SU-DHL-6 (cell line): ENCODE data around the gene CFAP54.

ENCODE experiments used
- H2AFZ ChIP-seq: fragments of 200-600 bp; sonication (generic); 2 replicates; pipeline ENCODE4 v1.6.1; 2014; ENCODE audit warnings: low read depth, mild to moderate bottlenecking, moderate library complexity, mixed read lengths, antibody characterized with exemption, low read length; ENCODE audit not compliant: severe bottlenecking
- H3F3A ChIP-seq: fragments of 200-600 bp; shearing (Covaris generic); 2 replicates; pipeline ENCODE4 v1.6.0; 2016; ENCODE audit warnings: antibody characterized with exemption, mild to moderate bottlenecking; ENCODE audit not compliant: insufficient read depth
- H3K27ac ChIP-seq: fragments of 200-600 bp; sonication (generic); 2 replicates; pipeline ENCODE4 v1.5.1; 2016; ENCODE audit warnings: low read depth, mild to moderate bottlenecking, low read length, moderate library complexity, mixed read lengths
- H3K27me3 ChIP-seq: fragments of 200-600 bp; sonication (generic), shearing (Covaris generic); 2 replicates; pipeline ENCODE4 v1.6.0; 2014; ENCODE audit warnings: mild to moderate bottlenecking, low read length
- H3K36me3 ChIP-seq: fragments of 200-600 bp; sonication (generic); 2 replicates; pipeline ENCODE4 v1.6.1; 2014; ENCODE audit warnings: mild to moderate bottlenecking, low read length, mixed read lengths
- H3K4me2 ChIP-seq: fragments of 300-600, 200-600 bp; shearing (Covaris generic), sonication (generic); 2 replicates; pipeline ENCODE4 v1.6.0; 2014; ENCODE audit warnings: low read length, low read depth, mild to moderate bottlenecking; ENCODE audit not compliant: poor library complexity, severe bottlenecking
- H3K4me3 ChIP-seq: fragments of 200-600 bp; sonication (generic); 2 replicates; pipeline ENCODE4 v1.5.1; 2014; ENCODE audit warnings: antibody characterized with exemption, low read length, mild to moderate bottlenecking, mixed read lengths; ENCODE audit not compliant: insufficient read depth, poor library complexity, severe bottlenecking
- H3K79me2 ChIP-seq: fragments of 200-600 bp; sonication (generic); 2 replicates; pipeline ENCODE4 v1.6.1; 2014; ENCODE audit warnings: mild to moderate bottlenecking, low read length, moderate library complexity; ENCODE audit not compliant: insufficient read depth
- H3K9ac ChIP-seq: fragments of 200-600 bp; sonication (generic); 2 replicates; pipeline ENCODE4 v1.7.0; 2014; ENCODE audit warnings: mild to moderate bottlenecking, low read length
- H3K9me2 ChIP-seq: fragments of 200-600 bp; sonication (generic); replicated peaks from 2 replicates; pipeline ENCODE4 v1.6.1; 2014; ENCODE audit warnings: low read length; ENCODE audit not compliant: insufficient read depth
- H3K9me3 ChIP-seq: fragments of 200-600 bp; sonication (generic); 2 replicates; pipeline ENCODE4 v1.6.1; 2014; ENCODE audit warnings: low read length, mixed read lengths; ENCODE audit not compliant: insufficient read depth
- H4K20me1 ChIP-seq: fragments of 200-600 bp; sonication (generic); 2 replicates; pipeline ENCODE4 v1.6.1; 2014; ENCODE audit warnings: low read depth, mild to moderate bottlenecking, antibody characterized with exemption, low read length, moderate library complexity, mixed read lengths
- EZH2phosphoT487 ChIP-seq: fragments of 200-600 bp; sonication (generic), shearing (Covaris generic); conservative IDR thresholded peaks from 2 replicates; pipeline ENCODE4 v1.6.1; 2018; ENCODE audit warnings: mild to moderate bottlenecking, antibody characterized with exemption, low read length, moderate library complexity, mixed read lengths
- TF ChIP-seq, protein P1 (sequence below): fragments of 200-600 bp; sonication (generic); IDR thresholded peaks from one replicate; pipeline ENCODE4 v1.5.1; 2017; ENCODE audit warnings: antibody characterized with exemption, mild to moderate bottlenecking, low read length, moderate library complexity; ENCODE audit not compliant: insufficient read depth, poor library complexity, severe bottlenecking

The CFAP54 gene

DNA sequence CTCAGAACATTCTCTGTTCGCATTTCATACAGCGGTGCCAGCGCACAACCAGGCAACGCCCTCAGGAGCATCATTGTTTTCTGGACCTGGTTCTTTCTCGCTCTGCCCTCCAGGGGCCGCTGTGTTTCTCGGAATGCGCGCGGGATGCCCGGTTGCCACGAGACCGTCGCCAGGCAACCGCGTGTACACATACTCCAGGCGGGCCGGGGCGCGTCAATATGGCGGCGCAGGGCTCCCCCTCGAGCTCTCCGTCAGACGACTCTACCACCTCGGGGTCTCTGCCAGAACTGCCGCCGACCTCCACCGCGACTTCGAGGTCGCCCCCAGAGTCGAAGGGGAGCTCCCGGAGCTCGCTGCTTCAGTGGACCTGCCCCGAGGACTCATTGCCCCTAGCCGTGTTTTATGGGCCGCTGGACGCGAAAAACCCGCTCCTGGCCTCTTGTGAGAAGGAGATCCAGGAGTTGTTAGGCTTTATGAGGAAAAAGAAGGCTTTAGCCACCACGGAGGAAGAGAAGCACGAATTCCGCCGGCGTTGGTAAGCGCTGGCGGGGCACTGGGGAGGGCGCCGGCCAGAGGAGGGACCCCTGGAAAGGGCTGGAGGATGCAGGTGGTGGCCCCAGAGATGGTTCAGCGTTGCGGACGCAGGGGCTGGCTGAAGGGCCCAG is at the start of gene CFAP54:
TSS of gene CFAP54 (plus strand) at position 186 of the 665 bp plus-strand sequence. CDS start at position 219, 33 bp downstream.
- H3K36me3 ChIP-seq, result no peaks in the 10 kb centered on the region
- TF ChIP-seq EZH2phosphoT487, result no peak
- TF ChIP-seq, protein P1, sequence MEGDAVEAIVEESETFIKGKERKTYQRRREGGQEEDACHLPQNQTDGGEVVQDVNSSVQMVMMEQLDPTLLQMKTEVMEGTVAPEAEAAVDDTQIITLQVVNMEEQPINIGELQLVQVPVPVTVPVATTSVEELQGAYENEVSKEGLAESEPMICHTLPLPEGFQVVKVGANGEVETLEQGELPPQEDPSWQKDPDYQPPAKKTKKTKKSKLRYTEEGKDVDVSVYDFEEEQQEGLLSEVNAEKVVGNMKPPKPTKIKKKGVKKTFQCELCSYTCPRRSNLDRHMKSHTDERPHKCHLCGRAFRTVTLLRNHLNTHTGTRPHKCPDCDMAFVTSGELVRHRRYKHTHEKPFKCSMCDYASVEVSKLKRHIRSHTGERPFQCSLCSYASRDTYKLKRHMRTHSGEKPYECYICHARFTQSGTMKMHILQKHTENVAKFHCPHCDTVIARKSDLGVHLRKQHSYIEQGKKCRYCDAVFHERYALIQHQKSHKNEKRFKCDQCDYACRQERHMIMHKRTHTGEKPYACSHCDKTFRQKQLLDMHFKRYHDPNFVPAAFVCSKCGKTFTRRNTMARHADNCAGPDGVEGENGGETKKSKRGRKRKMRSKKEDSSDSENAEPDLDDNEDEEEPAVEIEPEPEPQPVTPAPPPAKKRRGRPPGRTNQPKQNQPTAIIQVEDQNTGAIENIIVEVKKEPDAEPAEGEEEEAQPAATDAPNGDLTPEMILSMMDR, result peak; percentile 72
- H3K4me3 ChIP-seq, result peak within 1 kb of the TSS; percentile 42
- no peak within 1 kb of the TSS for H3K27ac ChIP-seq
- H3K9ac ChIP-seq, result no peak within 1 kb of the TSS
- no peaks in the 10 kb centered on the region for H3F3A ChIP-seq
- H3K9me2 ChIP-seq, result no peaks in the 10 kb centered on the region
- H3K27me3 ChIP-seq, result no peaks in the 10 kb centered on the region
- no peaks in the 10 kb centered on the region for H3K79me2 ChIP-seq
- H4K20me1 ChIP-seq, result no peaks in the 10 kb centered on the region
- H3K4me2 ChIP-seq, result peak within 1 kb of the TSS; percentile 40
- H3K9me3 ChIP-seq, result no peaks in the 10 kb centered on the region
- H2AFZ ChIP-seq, result peak within 1 kb of the TSS; percentile 65

DNA sequence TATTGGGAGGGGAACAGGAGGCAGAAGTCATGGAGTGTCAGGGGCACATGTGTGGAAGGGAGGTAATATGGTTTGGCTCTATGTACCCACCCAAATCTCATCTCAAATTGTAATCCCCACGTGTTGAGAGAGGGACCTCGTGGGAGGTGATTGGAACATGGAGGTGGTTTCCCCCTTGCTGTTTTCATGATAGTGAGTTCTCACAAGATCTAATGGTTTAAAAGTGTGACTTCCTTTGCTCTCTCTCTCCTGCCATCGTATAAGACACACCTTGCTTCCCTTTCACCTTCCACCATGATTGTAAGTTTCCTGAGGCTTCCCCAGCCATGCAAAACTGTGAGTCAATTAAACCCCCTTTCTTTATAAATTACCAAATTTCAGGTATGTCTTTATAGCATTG is 47.6 kb upstream of the CFAP54 start:
- Histone ChIP-seq H3K9ac (no peak overlapping the region), H3K9me2 (no peaks in the 10 kb centered on the region), H3K27me3 (no peaks in the 10 kb centered on the region), H3K27ac (no peak overlapping the region), H3K36me3 (no peaks in the 10 kb centered on the region), H3F3A (no peaks in the 10 kb centered on the region), H4K20me1 (no peaks in the 10 kb centered on the region), H2AFZ (no peak overlapping the region), H3K9me3 (no peaks in the 10 kb centered on the region), H3K4me2 (no peak overlapping the region), H3K79me2 (no peaks in the 10 kb centered on the region), H3K4me3 (no peak overlapping the region)
- no peak for TF ChIP-seq EZH2phosphoT487
- TF ChIP-seq, protein P1, result no peak

DNA sequence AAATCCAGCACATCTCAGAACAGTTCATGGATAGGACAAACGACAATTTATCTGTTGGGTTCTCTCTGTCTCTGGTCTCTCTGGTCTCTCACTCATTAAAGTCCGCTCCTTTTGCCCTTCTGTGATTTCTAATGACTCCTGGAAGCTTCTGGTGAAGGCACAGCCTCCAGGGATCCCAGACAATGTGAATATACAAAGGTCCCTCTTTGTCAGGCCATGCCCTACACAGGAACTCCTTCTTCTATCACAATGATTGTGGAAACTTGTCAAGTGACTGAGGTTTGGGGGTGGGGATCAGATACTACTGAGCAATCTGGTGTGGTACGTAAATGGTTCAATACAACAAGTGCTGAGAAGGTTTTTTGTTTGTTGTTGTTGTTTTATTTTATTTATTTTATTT is 46.5 kb upstream of the CFAP54 start:
- no peak overlapping the region for H3K9ac ChIP-seq
- H3K9me3 ChIP-seq, result no peaks in the 10 kb centered on the region
- H3K9me2 ChIP-seq, result no peaks in the 10 kb centered on the region
- H3K36me3 ChIP-seq, result no peaks in the 10 kb centered on the region
- no peaks in the 10 kb centered on the region for H4K20me1 ChIP-seq
- no peak overlapping the region for H2AFZ ChIP-seq
- TF ChIP-seq, protein P1, result no peak
- no peak for TF ChIP-seq EZH2phosphoT487
- no peaks in the 10 kb centered on the region for H3K27me3 ChIP-seq
- no peak overlapping the region for H3K4me2 ChIP-seq
- H3K4me3 ChIP-seq, result no peak overlapping the region
- H3K79me2 ChIP-seq, result no peaks in the 10 kb centered on the region
- no peaks in the 10 kb centered on the region for H3F3A ChIP-seq
- no peak overlapping the region for H3K27ac ChIP-seq
